Fibroblast of lung (primary cell): ENCODE measurements around the gene USP53. TPM values are rescaled to one million over a fixed set of nuclear protein-coding genes. Genes with fewer than 3 reads are reported as not detected.
A peak's percentile ranks its signal among the peaks of the same experiment; 100 is the strongest.

Experiments
- DNase-seq, 2 donors: peaks; one replicate each; pipeline versions ENCODE4 v3.0.0 to v3.0.0-alpha.2; 2010; ENCODE audit warnings: low read depth in 2 of 2
- H2AFZ ChIP-seq: 2 replicates; pipeline ENCODE4 v1.5.1; 2012; ENCODE audit warnings: low read length, control low read depth, inconsistent platforms
- H3K27ac ChIP-seq: 2 replicates; pipeline ENCODE4 v1.5.1; 2011; ENCODE audit warnings: low read length, control low read depth; ENCODE audit not compliant: insufficient read depth
- H3K27me3 ChIP-seq: 2 replicates; pipeline ENCODE4 v1.5.1; 2011; ENCODE audit warnings: mild to moderate bottlenecking, low read length; ENCODE audit not compliant: control insufficient read depth, insufficient read depth
- H3K36me3 ChIP-seq: 2 replicates; pipeline ENCODE4 v1.5.1; 2011; ENCODE audit warnings: low read length; ENCODE audit not compliant: control insufficient read depth, insufficient read depth
- H3K4me1 ChIP-seq: 2 replicates; pipeline ENCODE4 v1.5.1; 2011; ENCODE audit warnings: low read length; ENCODE audit not compliant: control insufficient read depth, insufficient read depth; ENCODE audit errors: extremely low read depth
- H3K4me2 ChIP-seq: 2 replicates; pipeline ENCODE4 v1.5.1; 2011; ENCODE audit warnings: low read length, control low read depth; ENCODE audit not compliant: insufficient read depth; ENCODE audit errors: extremely low read depth
- H3K4me3 ChIP-seq, 4 experiments: fragments of 200-600 bp in 1 of 4; sonication (generic) in 1 of 4; replicated peaks in 1 of 4; 2 replicates each; pipeline ENCODE4 v1.5.1; 2011 to 2016; ENCODE audit warnings: low read length in 4 of 4, low read depth in 3 of 4, mild to moderate bottlenecking in 3 of 4, control low read depth in 2 of 4, inconsistent platforms in 1 of 4, mixed read lengths in 1 of 4; ENCODE audit not compliant: insufficient read depth in 1 of 4; ENCODE audit errors: control extremely low read depth in 1 of 4
- H3K79me2 ChIP-seq: 2 replicates; pipeline ENCODE4 v1.5.1; 2012; ENCODE audit warnings: mild to moderate bottlenecking, low read length, inconsistent platforms; ENCODE audit not compliant: control insufficient read depth, insufficient read depth
- H3K9ac ChIP-seq: 2 replicates; pipeline ENCODE4 v1.5.1; 2011; ENCODE audit warnings: mild to moderate bottlenecking, low read length, control low read depth; ENCODE audit not compliant: insufficient read depth
- H3K9me3 ChIP-seq: 2 replicates; pipeline ENCODE4 v1.5.1; 2012; ENCODE audit warnings: low read depth, low read length; ENCODE audit not compliant: control insufficient read depth, insufficient read depth
- H4K20me1 ChIP-seq: 2 replicates; pipeline ENCODE4 v1.5.1; 2011; ENCODE audit warnings: low read length; ENCODE audit not compliant: control insufficient read depth, insufficient read depth; ENCODE audit errors: extremely low read depth
- CTCF ChIP-seq, 2 donors: IDR thresholded peaks in 1 of 2; conservative IDR thresholded peaks in 1 of 2; 1 replicate in 1 of 2; 2 replicates in 1 of 2; pipeline ENCODE4 v1.5.1; 2011 to 2012; ENCODE audit warnings: low read length in 2 of 2, control low read depth in 1 of 2, inconsistent platforms in 1 of 2, low read depth in 1 of 2, mild to moderate bottlenecking in 1 of 2
- EZH2 ChIP-seq: IDR thresholded peaks from 2 replicates; pipeline ENCODE4 v1.5.1; 2012; ENCODE audit warnings: low read length, control low read depth, mild to moderate bottlenecking; ENCODE audit errors: missing control alignments
- polyA plus RNA-seq, 2 donors: library from polyadenylated mRNA; depleted of rRNA in 1 of 2; stranded (reverse) in 1 of 2; unstranded in 1 of 2; fragments of >200 nt; gene quantifications; 2 replicates each; pipeline ENCODE4 v1.2.1, GENCODE V29; 2011 to 2012; ENCODE audit warnings: missing spikeins in 1 of 2
- total RNA-seq: library from RNA; depleted of rRNA; stranded (reverse); fragments of >200 nt; gene quantifications from 2 replicates; pipeline ENCODE4 v1.2.1, GENCODE V29; 2014

The USP53 gene
- total and polyA plus RNA-seq, 2 donors (not counting 1 experiment from before 2014, with no cell fraction given): 55.7 to 102 TPM

- H3K9me3 ChIP-seq: no peaks in the 10 kb centered on the region
- TF ChIP-seq EZH2: no peak
- TF ChIP-seq CTCF (conservative IDR thresholded peaks at IDR 0.05 in 1 of 2, IDR thresholded peaks at IDR 0.05 in 1 of 2; ENCODE audit: low read depth in 1 of 2, low read length in 2 of 2): no peak
- H3K4me1 ChIP-seq: peaks cover 21% of the 10 kb centered on the region
- H3K27me3 ChIP-seq: no peaks in the 10 kb centered on the region
- peak overlapping the region; percentile 77 for H3K9ac ChIP-seq
- H3K79me2 ChIP-seq: peaks cover 34% of the 10 kb centered on the region
- no peaks in the 10 kb centered on the region for H4K20me1 ChIP-seq
- H3K4me3 ChIP-seq: peak overlapping the region; percentile 79 to 99 (median 89)
- peak overlapping the region; percentile 89 for H3K27ac ChIP-seq
- peak overlapping the region; percentile 89 for H3K4me2 ChIP-seq
- H2AFZ ChIP-seq: peak overlapping the region; percentile 63
- H3K36me3 ChIP-seq: no peaks in the 10 kb centered on the region
- no peak for DNase-seq
Observed at GRCh38 chr4:119211867-119212233, 663 bp upstream of the USP53 start.

GRCh38 chr4:119212964-119213606 lies 572 bp downstream of the USP53 start:
- TF ChIP-seq EZH2 (no peak), CTCF (conservative IDR thresholded peaks at IDR 0.05 in 1 of 2, IDR thresholded peaks at IDR 0.05 in 1 of 2; ENCODE audit: low read depth in 1 of 2, low read length in 2 of 2) (peak; percentile 29 to 40)
- Histone ChIP-seq H3K79me2 (peaks cover 40% of the 10 kb centered on the region), H3K9ac (peak overlapping the region; percentile 77)

GRCh38 chr4:119218093-119218492 lies 5.6 kb downstream of the USP53 start:
- H3K4me2 ChIP-seq: no peak overlapping the region
- no peak overlapping the region for H3K9ac ChIP-seq
- no peak for TF ChIP-seq CTCF (conservative IDR thresholded peaks at IDR 0.05 in 1 of 2, IDR thresholded peaks at IDR 0.05 in 1 of 2; ENCODE audit: low read depth in 1 of 2, low read length in 2 of 2)
- H3K9me3 ChIP-seq: no peaks in the 10 kb centered on the region
- no peak for DNase-seq
- no peak overlapping the region for H2AFZ ChIP-seq
- H3K79me2 ChIP-seq: peaks cover 39% of the 10 kb centered on the region
- no peaks in the 10 kb centered on the region for H3K27me3 ChIP-seq
- H3K27ac ChIP-seq: no peak overlapping the region
- peak overlapping the region in 1 of 4 experiments; percentile 32 for H3K4me3 ChIP-seq
- H4K20me1 ChIP-seq: no peaks in the 10 kb centered on the region
- H3K36me3 ChIP-seq: peaks cover 2% of the 10 kb centered on the region
- no peaks in the 10 kb centered on the region for H3K4me1 ChIP-seq

More at GRCh38 chr4:119212964-119213606, 572 bp downstream of the USP53 start:
- peak; percentile 93 to 95 for DNase-seq
- Histone ChIP-seq H3K27me3 (no peaks in the 10 kb centered on the region), H3K4me1 (peaks cover 14% of the 10 kb centered on the region), H3K36me3 (no peaks in the 10 kb centered on the region), H2AFZ (peak overlapping the region; percentile 89), H3K4me2 (peak overlapping the region; percentile 78), H3K27ac (peak overlapping the region; percentile 89), H3K4me3 (peak overlapping the region; percentile 79 to 99 (median 89)), H4K20me1 (no peaks in the 10 kb centered on the region), H3K9me3 (no peaks in the 10 kb centered on the region)
